ENCODE data around the gene ITPKB.

DNA sequence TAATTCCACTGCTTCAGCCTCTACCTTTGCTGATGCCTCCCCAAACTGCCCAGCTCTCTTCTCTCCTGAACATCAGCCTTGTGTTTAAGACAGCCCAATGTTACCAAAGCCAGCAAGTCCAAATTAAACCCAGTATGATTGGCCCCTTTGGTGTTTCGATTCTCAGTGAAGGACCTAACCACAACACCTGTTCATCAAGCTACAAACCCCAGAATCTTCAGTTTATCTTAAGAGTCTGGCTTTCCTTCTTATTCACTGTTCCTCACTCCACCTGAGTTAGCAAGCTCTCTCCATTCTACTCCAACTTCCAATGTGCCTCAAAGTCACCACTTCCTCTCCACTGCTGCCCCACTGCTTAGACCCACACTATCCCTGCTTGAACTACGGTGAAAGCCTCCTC lies 25.5 kb upstream of the ITPKB start:
- TF ChIP-seq, protein P1, sequence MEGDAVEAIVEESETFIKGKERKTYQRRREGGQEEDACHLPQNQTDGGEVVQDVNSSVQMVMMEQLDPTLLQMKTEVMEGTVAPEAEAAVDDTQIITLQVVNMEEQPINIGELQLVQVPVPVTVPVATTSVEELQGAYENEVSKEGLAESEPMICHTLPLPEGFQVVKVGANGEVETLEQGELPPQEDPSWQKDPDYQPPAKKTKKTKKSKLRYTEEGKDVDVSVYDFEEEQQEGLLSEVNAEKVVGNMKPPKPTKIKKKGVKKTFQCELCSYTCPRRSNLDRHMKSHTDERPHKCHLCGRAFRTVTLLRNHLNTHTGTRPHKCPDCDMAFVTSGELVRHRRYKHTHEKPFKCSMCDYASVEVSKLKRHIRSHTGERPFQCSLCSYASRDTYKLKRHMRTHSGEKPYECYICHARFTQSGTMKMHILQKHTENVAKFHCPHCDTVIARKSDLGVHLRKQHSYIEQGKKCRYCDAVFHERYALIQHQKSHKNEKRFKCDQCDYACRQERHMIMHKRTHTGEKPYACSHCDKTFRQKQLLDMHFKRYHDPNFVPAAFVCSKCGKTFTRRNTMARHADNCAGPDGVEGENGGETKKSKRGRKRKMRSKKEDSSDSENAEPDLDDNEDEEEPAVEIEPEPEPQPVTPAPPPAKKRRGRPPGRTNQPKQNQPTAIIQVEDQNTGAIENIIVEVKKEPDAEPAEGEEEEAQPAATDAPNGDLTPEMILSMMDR (IDR thresholded peaks at IDR 0.05; ENCODE audit: low read depth, low read length): no peak
- no peak for TF ChIP-seq MYC (IDR thresholded peaks at IDR 0.05; ENCODE audit: low read depth, low read length)
